ENCODE measurements around the gene MED1. TPM values are rescaled to one million over a fixed set of nuclear protein-coding genes. Genes with fewer than 3 reads are reported as not detected.

The MED1 gene
- total RNA-seq, 4 donors from 2014 or later, result 19.5 to 33.9 (median 27.2) TPM

GRCh38 chr17:39462631-39463375 is 11.7 kb upstream of the MED1 start:
- intact Hi-C loops (cut with DNase I), result no loop called here
- Histone ChIP-seq H3K9me3 (no peaks in the 10 kb centered on the region), H3K4me1 (peaks cover 30 to 54% (median 50%) of the 10 kb centered on the region in 4 donors), H3K27me3 (no peaks in the 10 kb centered on the region), H3K36me3 (peaks cover 0 to 7% (median 3%) of the 10 kb centered on the region in 4 donors), H3K27ac (replicated peaks in 1 of 4) (peak overlapping the region; percentile 94 to 100 (median 98)), H3K4me3 (peak overlapping the region; percentile 70 to 98 (median 92))
- WGBS, result under 1% methylated on average over 27 of the region's 28 CpGs
- no peak for DNase-seq (ENCODE audit: extremely low spot score)
- no peak for TF ChIP-seq POLR2AphosphoS5 (IDR thresholded peaks at IDR 0.05)
- TF ChIP-seq CTCF (IDR thresholded peaks at IDR 0.05), result no peak
- no peak for TF ChIP-seq POLR2A (IDR thresholded peaks at IDR 0.05; ENCODE audit: low read depth)
- no peak for TF ChIP-seq EP300 (IDR thresholded peaks at IDR 0.05)

- H3K4me1 ChIP-seq, result peaks cover 30 to 48% (median 44%) of the 10 kb centered on the region in 4 donors
- intact Hi-C loops (cut with DNase I), result no loop called here
- TF ChIP-seq POLR2AphosphoS5 (IDR thresholded peaks at IDR 0.05) (no peak), EP300 (IDR thresholded peaks at IDR 0.05) (no peak)
- H3K27ac ChIP-seq (replicated peaks in 1 of 4), result peak overlapping the region; percentile 94 to 100 (median 98)
- H3K27me3 ChIP-seq, result no peaks in the 10 kb centered on the region
- no peak for DNase-seq (ENCODE audit: extremely low spot score)
- H3K36me3 ChIP-seq, result peaks cover 0 to 7% (median 0%) of the 10 kb centered on the region in 4 donors
- peak overlapping the region; percentile 70 to 98 (median 92) for H3K4me3 ChIP-seq
- WGBS, result under 1% methylated on average over 30 of the region's 34 CpGs
- no peaks in the 10 kb centered on the region for H3K9me3 ChIP-seq
These were observed 11.0 kb upstream of the MED1 start for GRCh38 chr17:39461926-39462569.

- intact Hi-C loops (cut with DNase I), result no loop called here
- peaks cover 30 to 42% (median 40%) of the 10 kb centered on the region in 4 donors for H3K4me1 ChIP-seq
- 2% methylated on average over 51 of the region's 51 CpGs for WGBS
These were observed 10.3 kb upstream of the MED1 start, which contains the start of gene CDK12 for GRCh38 chr17:39461113-39461925. Gene CDK12, plus strand, starts transcription at chr17:39461486. Its CDS starts 586 bp downstream, at chr17:39462072.

GRCh38 chr17:39455919-39456318 is 4.9 kb upstream of the MED1 start:
- Histone ChIP-seq H3K4me3 (no peak overlapping the region), H3K27me3 (no peaks in the 10 kb centered on the region), H3K36me3 (no peaks in the 10 kb centered on the region), H3K4me1 (peaks cover 0 to 15% (median 11%) of the 10 kb centered on the region in 4 donors), H3K27ac (replicated peaks in 1 of 4) (no peak overlapping the region), H3K9me3 (no peaks in the 10 kb centered on the region)
- TF ChIP-seq CTCF (IDR thresholded peaks at IDR 0.05) (no peak), EP300 (IDR thresholded peaks at IDR 0.05) (no peak), POLR2AphosphoS5 (IDR thresholded peaks at IDR 0.05) (no peak), POLR2A (IDR thresholded peaks at IDR 0.05; ENCODE audit: low read depth) (no peak)
- 91% methylated on average over 4 of the region's 4 CpGs for WGBS
- no peak for DNase-seq (ENCODE audit: extremely low spot score)
- intact Hi-C loops (cut with DNase I), result no loop called here

More at GRCh38 chr17:39461113-39461925, 10.3 kb upstream of the MED1 start, which contains the start of gene CDK12:
- Histone ChIP-seq H3K27ac (replicated peaks in 1 of 4) (peak within 1 kb of the TSS; percentile 94 to 100 (median 98)), H3K9me3 (no peaks in the 10 kb centered on the region), H3K27me3 (no peaks in the 10 kb centered on the region), H3K36me3 (peaks cover 0 to 7% (median 0%) of the 10 kb centered on the region in 4 donors), H3K4me3 (peak within 1 kb of the TSS; percentile 70 to 98 (median 92))
- TF ChIP-seq POLR2A (IDR thresholded peaks at IDR 0.05; ENCODE audit: low read depth), result peak; percentile 59
- peak; percentile 80 to 96 for TF ChIP-seq POLR2AphosphoS5 (IDR thresholded peaks at IDR 0.05)
- TF ChIP-seq EP300 (IDR thresholded peaks at IDR 0.05), result no peak
- peak in 1 of 3 experiments; percentile 51 for TF ChIP-seq CTCF (IDR thresholded peaks at IDR 0.05)
- peak; percentile 99 for DNase-seq (ENCODE audit: extremely low spot score)

Measured in esophagus muscularis mucosa (tissue), 4 donors.